Caco-2 (cell line): Measurements from ENCODE around the gene TSHZ1. TPM values are rescaled to one million over a fixed set of nuclear protein-coding genes. Genes with fewer than 3 reads are reported as not detected.

Source experiments
- BruUV-seq: library from RNA; stranded (reverse); fragments of 400-500 nt; replicated peaks from 2 replicates; lab custom pipeline; 2021; lab: Mats Ljungman, UMichigan
- CTCF ChIA-PET: fragments of 300-600 bp; sonication (Branson Sonifier 250); formaldehyde crosslinking; loops from one replicate; lab custom pipeline; 2022; ENCODE audit warnings: antibody characterized with exemption; lab: Charles Lee
- POLR2A ChIA-PET: fragments of 300-600 bp; sonication (Branson Sonifier 250); formaldehyde crosslinking; loops from one replicate; lab custom pipeline; 2022; ENCODE audit warnings: antibody characterized with exemption; lab: Charles Lee
- DNase-seq, 2 experiments: peaks; one replicate each; pipeline versions ENCODE4 v3.0.0 to v3.0.0-alpha.2; 2020 to 2022
- H3K27me3 ChIP-seq: replicated peaks from 2 replicates; pipeline ENCODE4 v1.6.0; 2011; ENCODE audit warnings: low read length; ENCODE audit not compliant: control insufficient read depth, insufficient read depth
- H3K36me3 ChIP-seq: 2 replicates; pipeline ENCODE4 v1.5.1; 2011; ENCODE audit warnings: low read length; ENCODE audit not compliant: control insufficient read depth, insufficient read depth
- H3K4me1 ChIP-seq: fragments of 250-450 bp; sonication (Bioruptor Pico); 2 replicates; pipeline ENCODE4 v1.5.1; 2020; ENCODE audit warnings: mild to moderate bottlenecking
- H3K4me3 ChIP-seq: 2 replicates; pipeline ENCODE4 v1.5.1; 2011; ENCODE audit warnings: low read depth, mild to moderate bottlenecking, control low read depth, low read length
- H3K9me3 ChIP-seq: fragments of 250-450 bp; sonication (Bioruptor Pico); 2 replicates; pipeline ENCODE4 v1.5.1; 2020; ENCODE audit warnings: mild to moderate bottlenecking, moderate library complexity
- H3K27ac Mint-ChIP-seq: one replicate; pipeline ENCODE4 v1.8.0; 2022; ENCODE audit warnings: mixed read lengths; ENCODE audit not compliant: unreplicated experiment
- H3K27me3 Mint-ChIP-seq: one replicate; pipeline ENCODE4 v1.8.0; 2022; ENCODE audit warnings: mixed read lengths; ENCODE audit not compliant: insufficient read depth, unreplicated experiment
- H3K36me3 Mint-ChIP-seq: one replicate; pipeline ENCODE4 v1.8.0; 2022; ENCODE audit warnings: mild to moderate bottlenecking, mixed read lengths; ENCODE audit not compliant: insufficient read depth, unreplicated experiment
- H3K4me1 Mint-ChIP-seq: one replicate; pipeline ENCODE4 v1.8.0; 2022; ENCODE audit warnings: low read depth, mixed read lengths; ENCODE audit not compliant: unreplicated experiment
- H3K4me3 Mint-ChIP-seq: one replicate; pipeline ENCODE4 v1.8.0; 2022; ENCODE audit warnings: mild to moderate bottlenecking, moderate library complexity, mixed read lengths; ENCODE audit not compliant: unreplicated experiment
- H3K9me3 Mint-ChIP-seq: one replicate; pipeline ENCODE4 v1.8.0; 2022; ENCODE audit warnings: mixed read lengths; ENCODE audit not compliant: unreplicated experiment
- CTCF ChIP-seq, 2 experiments: fragments of 200-600 bp in 1 of 2; IDR thresholded peaks; 1 replicate in 1 of 2; 2 replicates in 1 of 2; pipeline versions ENCODE4 v1.5.1 to v1.8.0; 2011 to 2022; ENCODE audit warnings: antibody characterized with exemption in 1 of 2, control low read depth in 1 of 2, inconsistent platforms in 1 of 2, low read depth in 1 of 2, low read length in 1 of 2, mild to moderate bottlenecking in 1 of 2, moderate library complexity in 1 of 2; ENCODE audit not compliant: insufficient read depth in 1 of 2, severe bottlenecking in 1 of 2, unreplicated experiment in 1 of 2
- intact Hi-C: fragments of 100-400 bp; cut with micrococcal nuclease; formaldehyde crosslinking; loops from one replicate; pipeline ENCODE4 v1.10.0; 2022; ENCODE audit not compliant: unreplicated experiment
- total RNA-seq: library from RNA; stranded (reverse); gene quantifications from 2 replicates; pipeline ENCODE4 v1.2.3, GENCODE V29; 2022

Gene TSHZ1
- total RNA-seq, 1 experiment from 2014 or later = 4.4 TPM

- Histone ChIP-seq H3K4me3 (no peak overlapping the region), H3K4me1 (no peaks in the 10 kb centered on the region), H3K36me3 (no peaks in the 10 kb centered on the region), H3K27me3 (no peaks in the 10 kb centered on the region), H3K9me3 (no peaks in the 10 kb centered on the region)
- no TSS peak for BruUV-seq
- H3K4me1 Mint-ChIP-seq = no peaks in the 10 kb centered on the region
- intact Hi-C loops = no loop called here
- no peak for TF ChIP-seq CTCF (IDR thresholded peaks at IDR 0.05; ENCODE audit: insufficient read depth in 1 of 2, low read depth in 1 of 2, low read length in 1 of 2, severe bottlenecking in 1 of 2, unreplicated experiment in 1 of 2)
- no peaks in the 10 kb centered on the region for H3K9me3 Mint-ChIP-seq
- H3K27me3 Mint-ChIP-seq = no peaks in the 10 kb centered on the region
- H3K36me3 Mint-ChIP-seq = no peaks in the 10 kb centered on the region
- CTCF ChIA-PET = no interaction called here
- no peak overlapping the region for H3K4me3 Mint-ChIP-seq
- H3K27ac Mint-ChIP-seq = no peak overlapping the region
- POLR2A ChIA-PET = no interaction called here
- DNase-seq = no peak
Measured at GRCh38 chr18:75240433-75240832, 29.8 kb downstream of the TSHZ1 start.

GRCh38 chr18:75241705-75242104 is 31.1 kb downstream of the TSHZ1 start:
- no peak for TF ChIP-seq CTCF (IDR thresholded peaks at IDR 0.05; ENCODE audit: insufficient read depth in 1 of 2, low read depth in 1 of 2, low read length in 1 of 2, severe bottlenecking in 1 of 2, unreplicated experiment in 1 of 2)
- Histone ChIP-seq H3K36me3 (no peaks in the 10 kb centered on the region), H3K9me3 (no peaks in the 10 kb centered on the region), H3K4me1 (no peaks in the 10 kb centered on the region), H3K4me3 (no peak overlapping the region), H3K27me3 (no peaks in the 10 kb centered on the region)
- no peaks in the 10 kb centered on the region for H3K9me3 Mint-ChIP-seq
- intact Hi-C loops = no loop called here
- no TSS peak for BruUV-seq
- CTCF ChIA-PET = no interaction called here
- H3K36me3 Mint-ChIP-seq = no peaks in the 10 kb centered on the region
- no peaks in the 10 kb centered on the region for H3K27me3 Mint-ChIP-seq
- DNase-seq = no peak
- no peak overlapping the region for H3K4me3 Mint-ChIP-seq
- no peaks in the 10 kb centered on the region for H3K4me1 Mint-ChIP-seq
- no peak overlapping the region for H3K27ac Mint-ChIP-seq
- POLR2A ChIA-PET = no interaction called here

- Mint-ChIP-seq H3K27me3 (no peaks in the 10 kb centered on the region), H3K4me1 (no peaks in the 10 kb centered on the region), H3K4me3 (no peak overlapping the region), H3K9me3 (no peaks in the 10 kb centered on the region), H3K36me3 (no peaks in the 10 kb centered on the region), H3K27ac (no peak overlapping the region)
- intact Hi-C loops = no loop called here
- H3K4me1 ChIP-seq = no peaks in the 10 kb centered on the region
- no TSS peak for BruUV-seq
- ChIA-PET CTCF (interaction anchor here (0.6 kb wide), 1 partner anchor 60 kb away, joined by 3 read pairs; no protein-coding TSS in a partner anchor), POLR2A (no interaction called here)
- H3K36me3 ChIP-seq = no peaks in the 10 kb centered on the region
- peak in 1 of 2 experiments; percentile 31 for DNase-seq
- H3K4me3 ChIP-seq = no peak overlapping the region
- no peaks in the 10 kb centered on the region for H3K27me3 ChIP-seq
- H3K9me3 ChIP-seq = no peaks in the 10 kb centered on the region
- TF ChIP-seq CTCF (IDR thresholded peaks at IDR 0.05; ENCODE audit: insufficient read depth in 1 of 2, low read depth in 1 of 2, low read length in 1 of 2, severe bottlenecking in 1 of 2, unreplicated experiment in 1 of 2) = peak in 1 of 2 experiments; percentile 42
Measured at GRCh38 chr18:75244351-75245313, 34.0 kb downstream of the TSHZ1 start.
